Midbrain (tissue), 1 donor: ENCODE results near the gene FANCB.

Source experiments
- DNase-seq: peaks from one replicate; lab custom pipeline; 2025; lab: John Stamatoyannopoulos, UW

FANCB gene

GRCh38 chrX:14832586-14832985 lies 40.3 kb downstream of the FANCB start:
- no peak for DNase-seq

DNA sequence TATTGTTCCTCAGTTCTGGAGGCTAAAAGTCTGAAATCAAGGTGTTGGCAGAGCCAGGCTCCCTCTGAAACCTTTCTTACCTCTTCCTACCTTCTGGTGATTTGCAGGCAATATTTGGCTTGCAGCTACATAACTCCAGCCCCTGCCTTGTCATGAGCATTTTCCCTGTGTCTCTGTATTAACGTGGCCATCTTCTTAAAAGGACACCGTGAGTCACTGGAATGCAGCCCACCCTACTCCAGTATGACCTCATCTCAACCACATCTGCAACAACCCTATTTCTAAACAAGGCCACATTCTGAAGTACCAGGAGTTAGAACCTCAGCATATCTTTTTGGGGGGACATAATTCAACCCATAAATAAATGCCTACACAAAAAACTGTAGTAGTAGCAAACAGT lies 40.7 kb downstream of the FANCB start:
- DNase-seq: no peak

- no peak for DNase-seq
Measured at GRCh38 chrX:14829643-14830042, 43.2 kb downstream of the FANCB start.

GRCh38 chrX:14826319-14826718 lies 46.5 kb downstream of the FANCB start:
- DNase-seq: no peak

- no peak for DNase-seq
Measured at GRCh38 chrX:14825851-14826250, 47.0 kb downstream of the FANCB start.

- DNase-seq: no peak
Measured at GRCh38 chrX:14819769-14820168, 53.1 kb downstream of the FANCB start.

GRCh38 chrX:14817571-14817970 lies 55.3 kb downstream of the FANCB start:
- no peak for DNase-seq

GRCh38 chrX:14802943-14803710 lies 69.7 kb downstream of the FANCB start:
- DNase-seq: no peak

DNA sequence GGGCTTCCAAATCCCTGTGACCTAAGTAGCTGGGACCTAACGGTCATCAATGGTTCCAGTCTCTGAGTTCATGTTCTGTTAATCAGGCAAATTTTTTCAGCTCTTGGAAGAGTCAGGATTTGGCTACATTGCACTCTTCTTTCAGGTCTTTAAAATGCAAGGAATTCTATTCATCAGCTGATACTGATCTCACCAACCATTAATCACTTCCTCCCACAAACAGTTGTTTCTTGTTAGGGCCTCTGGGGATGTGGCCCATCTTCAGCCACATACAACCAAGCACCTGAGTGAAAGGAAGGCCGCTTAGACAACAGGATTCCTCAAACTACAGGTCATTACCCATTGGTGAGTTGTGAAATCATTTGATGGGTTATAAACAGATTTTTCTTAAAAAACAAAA lies 71.7 kb downstream of the FANCB start:
- no peak for DNase-seq

GRCh38 chrX:14798805-14799397 lies 74.0 kb downstream of the FANCB start:
- no peak for DNase-seq
